SK-N-SH treated with all-trans-retinoic acid at 6 μM for 48 hours (cell line): Measurements from ENCODE around the gene STK39.

ENCODE experiments used
- CREB5 ChIP-seq: fragments of 250-450 bp; sonication (Bioruptor Pico); IDR thresholded peaks from 2 replicates; pipeline ENCODE4 v1.5.1; 2020; ENCODE audit warnings: low read depth, mild to moderate bottlenecking, moderate library complexity
- CSDC2 ChIP-seq: fragments of 250-450 bp; sonication (Bioruptor Pico); IDR thresholded peaks from 2 replicates; pipeline ENCODE4 v1.5.0; 2020; ENCODE audit warnings: mild to moderate bottlenecking, moderate library complexity
- GLIS3 ChIP-seq: fragments of 250-450 bp; sonication (Bioruptor Pico); IDR thresholded peaks from 2 replicates; pipeline ENCODE4 v1.5.0; 2020; ENCODE audit warnings: mild to moderate bottlenecking, moderate library complexity
- OSR1 ChIP-seq: fragments of 250-450 bp; sonication (Bioruptor Pico); IDR thresholded peaks from 2 replicates; pipeline ENCODE4 v1.8.0; 2022; ENCODE audit warnings: moderate library complexity, mild to moderate bottlenecking, inconsistent platforms
- POU6F1 ChIP-seq: fragments of 250-450 bp; sonication (Bioruptor Pico); IDR thresholded peaks from 2 replicates; pipeline ENCODE4 v1.8.0; 2021; ENCODE audit warnings: low read depth, mild to moderate bottlenecking, moderate library complexity, borderline replicate concordance
- RARB ChIP-seq: fragments of 250-450 bp; sonication (Bioruptor Pico); IDR thresholded peaks from 2 replicates; pipeline ENCODE4 v1.8.0; 2021; ENCODE audit warnings: mild to moderate bottlenecking, moderate library complexity
- SNAI2 ChIP-seq: fragments of 250-450 bp; sonication (Bioruptor Pico); IDR thresholded peaks from 2 replicates; pipeline ENCODE4 v1.5.0; 2020; ENCODE audit warnings: mild to moderate bottlenecking, moderate library complexity
- TSHZ2 ChIP-seq: fragments of 250-450 bp; sonication (Bioruptor Pico); IDR thresholded peaks from 2 replicates; pipeline ENCODE4 v1.5.0; 2020; ENCODE audit warnings: mild to moderate bottlenecking, moderate library complexity
- ZFP3 ChIP-seq: fragments of 250-450 bp; sonication (Bioruptor Pico); IDR thresholded peaks from 2 replicates; pipeline ENCODE4 v1.5.0; 2020; ENCODE audit warnings: mild to moderate bottlenecking, moderate library complexity
- ZFP30 ChIP-seq: fragments of 450-650 bp; formaldehyde crosslinking; IDR thresholded peaks from 2 replicates; pipeline ENCODE4 v1.5.0; 2022; ENCODE audit warnings: mild to moderate bottlenecking, moderate library complexity
- ZNF70 ChIP-seq: fragments of 450-650 bp; formaldehyde crosslinking; IDR thresholded peaks from 2 replicates; pipeline ENCODE4 v1.5.0; 2020; ENCODE audit warnings: mild to moderate bottlenecking, moderate library complexity
- TF ChIP-seq, protein P1 (sequence below): fragments of 250-450 bp; sonication (Bioruptor Pico); IDR thresholded peaks from 2 replicates; pipeline ENCODE4 v1.8.0; 2020; ENCODE audit warnings: mild to moderate bottlenecking, moderate library complexity, borderline replicate concordance

- TF ChIP-seq ZNF70 (CRISPR knock-in tag) (no peak), POU6F1 (CRISPR knock-in tag) (no peak), CREB5 (CRISPR knock-in tag) (no peak), OSR1 (CRISPR knock-in tag) (no peak), SNAI2 (CRISPR knock-in tag) (no peak), ZFP30 (no peak), GLIS3 (CRISPR knock-in tag) (no peak), ZFP3 (CRISPR knock-in tag) (no peak), TSHZ2 (CRISPR knock-in tag) (no peak), RARB (no peak), CSDC2 (CRISPR knock-in tag) (no peak)
- TF ChIP-seq, protein P1, sequence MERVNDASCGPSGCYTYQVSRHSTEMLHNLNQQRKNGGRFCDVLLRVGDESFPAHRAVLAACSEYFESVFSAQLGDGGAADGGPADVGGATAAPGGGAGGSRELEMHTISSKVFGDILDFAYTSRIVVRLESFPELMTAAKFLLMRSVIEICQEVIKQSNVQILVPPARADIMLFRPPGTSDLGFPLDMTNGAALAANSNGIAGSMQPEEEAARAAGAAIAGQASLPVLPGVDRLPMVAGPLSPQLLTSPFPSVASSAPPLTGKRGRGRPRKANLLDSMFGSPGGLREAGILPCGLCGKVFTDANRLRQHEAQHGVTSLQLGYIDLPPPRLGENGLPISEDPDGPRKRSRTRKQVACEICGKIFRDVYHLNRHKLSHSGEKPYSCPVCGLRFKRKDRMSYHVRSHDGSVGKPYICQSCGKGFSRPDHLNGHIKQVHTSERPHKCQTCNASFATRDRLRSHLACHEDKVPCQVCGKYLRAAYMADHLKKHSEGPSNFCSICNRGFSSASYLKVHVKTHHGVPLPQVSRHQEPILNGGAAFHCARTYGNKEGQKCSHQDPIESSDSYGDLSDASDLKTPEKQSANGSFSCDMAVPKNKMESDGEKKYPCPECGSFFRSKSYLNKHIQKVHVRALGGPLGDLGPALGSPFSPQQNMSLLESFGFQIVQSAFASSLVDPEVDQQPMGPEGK (CRISPR knock-in tag), result no peak
Observed at GRCh38 chr2:167937403-167937802, 310.0 kb downstream of the STK39 start.
